Heart right ventricle (tissue), 16 donors: ENCODE measurements around the gene CEACAM20. TPM values are rescaled to one million over a fixed set of nuclear protein-coding genes. Genes with fewer than 3 reads are reported as not detected.

Experiments
- ATAC-seq, 8 donors: fragments of 200-7000 bp; cut with Tn5 transposase; one replicate each; pipeline ENCODE4 v1.9.1; 2020; ENCODE audit warnings: mild to moderate bottlenecking in 8 of 8, moderate library complexity in 8 of 8, moderate number of reproducible peaks in 1 of 8
- DNase-seq, 2 donors: peaks; one replicate each; pipeline ENCODE4 v3.0.0-alpha.2; 2020
- H3K27ac ChIP-seq, 10 donors: fragments of 200-600 bp; sonication (generic) in 2 of 10; one replicate each; pipeline versions ENCODE4 v1.5.0 to v1.8.0; 2020 to 2022; ENCODE audit warnings: mild to moderate bottlenecking in 3 of 10
- H3K27me3 ChIP-seq, 7 donors: fragments of 200-600 bp; one replicate each; pipeline ENCODE4 v1.8.0; 2021 to 2022; ENCODE audit warnings: mild to moderate bottlenecking in 2 of 7
- H3K36me3 ChIP-seq, 9 donors: fragments of 200-600 bp; sonication (generic) in 1 of 9; one replicate each; pipeline versions ENCODE4 v1.5.0 to v1.8.0; 2020 to 2022; ENCODE audit warnings: mild to moderate bottlenecking in 2 of 9
- H3K4me1 ChIP-seq, 9 donors: fragments of 200-600 bp; sonication (generic) in 1 of 9; one replicate each; pipeline versions ENCODE4 v1.5.0 to v1.8.0; 2020 to 2022; ENCODE audit warnings: mild to moderate bottlenecking in 4 of 9
- H3K4me3 ChIP-seq, 10 donors: fragments of 200-600 bp; sonication (generic) in 2 of 10; one replicate each; pipeline versions ENCODE4 v1.5.0 to v1.8.0; 2020 to 2022; ENCODE audit warnings: mild to moderate bottlenecking in 7 of 10, moderate library complexity in 2 of 10
- H3K9me3 ChIP-seq, 11 donors: fragments of 200-600 bp in 10 of 11; sonication (generic) in 2 of 11; one replicate each; pipeline versions ENCODE4 v1.5.0 to v1.8.0; 2013 to 2022; ENCODE audit warnings: mild to moderate bottlenecking in 2 of 11, control low read depth in 1 of 11, moderate library complexity in 1 of 11
- CTCF ChIP-seq, 9 donors: fragments of 200-600 bp; sonication (generic) in 2 of 9; IDR thresholded peaks; one replicate each; pipeline versions ENCODE4 v1.5.0 to v1.8.0; 2021 to 2022; ENCODE audit warnings: antibody characterized with exemption in 9 of 9, mild to moderate bottlenecking in 5 of 9, moderate library complexity in 1 of 9
- WGBS, 2 donors: extraction: QIAGEN DNeasy Blood & Tissue Kit; methylation state at CpG; one replicate each; pipeline ENCODE4 v1.1.7; 2013; ENCODE audit warnings: inconsistent platforms in 1 of 2; 5-methylcytosine and 5-hydroxymethylcytosine counted together
- intact Hi-C, 10 donors: fragments of 100-400 bp; cut with DNase I; formaldehyde crosslinking; loops; one replicate each; pipeline versions ENCODE4 v1.11.1 to v1.14.2; 2022
- polyA plus RNA-seq, 2 donors: library from polyadenylated mRNA; stranded (reverse); fragments of 200-250 nt; gene quantifications; one replicate each; pipeline ENCODE4 v1.2.3, GENCODE V29; 2013
- total RNA-seq, 10 donors: library from RNA; stranded (reverse); fragmentation: NEBNext Ultra II Directional in 3 of 10; extraction: Animal tissue kit (Norgen Biotek cat#: 25700) in 3 of 10; gene quantifications; one replicate each; pipeline versions ENCODE4 v1.2.1 to v1.2.4, GENCODE V29; 2021 to 2023
- donor health status: Arrhythmogenic right ventricular cardiomyopathy.
- donor health status: ischemic (EF 13 %, LVEDD 7.1; RV severe dilation, severe dysfunction).
- donor health status: healthy with polysubstance abuse.
- donor health status: DM: no; HTN: yes; CAD: no.
- donor health status: DM: no; HTN: no; CAD: no.
- donor health status: ischemic (EF 25% LVEDD 6.9; RV normal size, moderate dysfunction).
- donor health status: ischemic (EF 25% LVEDD 5.7; RV mildly dilated, moderate dysfunction).
- donor health status: healthy.
- donor health status: DM: yes; HTN: yes; CAD: no.
- donor health status: Ischemic cardiomyopathy.
- donor health status: ischemic (EF 35%, LVEDD 5.7; RV mildly dilated, moderate dysfunction).
- donor health status: nonischemic (EF 11% LVEDD 7.7; RV severe dilation, severe dysfunction).
- donor health status: DM: yes; HTN: yes; CAD: no.
- donor health status: PGD.
- donor health status: ischemic (EF 29% LVEDD 5.4; RV normal size, mild dysfunction).
- donor health status: nonischemic (EF 23%, LVEDD 6.1; RV moderate dilation, normal function).

CEACAM20 gene
- total and polyA plus RNA-seq, 12 donors: not detected

GRCh38 chr19:44517146-44517545, 12.3 kb downstream of the CEACAM20 start:
- ATAC-seq (no peak), DNase-seq (no peak)
- Histone ChIP-seq H3K27me3 (peaks cover 0 to 21% (median 3%) of the 10 kb centered on the region in 7 donors), H3K9me3 (peaks cover 0 to 13% (median 0%) of the 10 kb centered on the region in 11 donors), H3K4me3 (no peak overlapping the region), H3K36me3 (no peaks in the 10 kb centered on the region), H3K27ac (no peak overlapping the region), H3K4me1 (no peaks in the 10 kb centered on the region)
- 78 to 81% methylated on average over 7 of the region's 7 CpGs for WGBS, 2 donors
- no peak for TF ChIP-seq CTCF (IDR thresholded peaks at IDR 0.05)
- intact Hi-C loops: no loop called here

GRCh38 chr19:44515907-44516306, 13.6 kb downstream of the CEACAM20 start:
- H3K36me3 ChIP-seq: no peaks in the 10 kb centered on the region
- H3K4me3 ChIP-seq: no peak overlapping the region
- peaks cover 0 to 13% (median 0%) of the 10 kb centered on the region in 11 donors for H3K9me3 ChIP-seq
- H3K27ac ChIP-seq: no peak overlapping the region
- no peak for TF ChIP-seq CTCF (IDR thresholded peaks at IDR 0.05)
- DNase-seq (no peak), ATAC-seq (no peak)
- peaks cover 0 to 24% (median 3%) of the 10 kb centered on the region in 7 donors for H3K27me3 ChIP-seq
- 93 to 97% methylated on average over 1 of the region's 1 CpG for WGBS, 2 donors
- no peaks in the 10 kb centered on the region for H3K4me1 ChIP-seq
- intact Hi-C loops: no loop called here

- no peak overlapping the region for H3K27ac ChIP-seq
- no peak for TF ChIP-seq CTCF (IDR thresholded peaks at IDR 0.05)
- no peaks in the 10 kb centered on the region for H3K36me3 ChIP-seq
- no peak for ATAC-seq
- H3K9me3 ChIP-seq: peaks cover 0 to 13% (median 0%) of the 10 kb centered on the region in 11 donors
- H3K4me3 ChIP-seq: no peak overlapping the region
- WGBS, 2 donors: 83 to 87% methylated on average over 3 of the region's 3 CpGs
- H3K4me1 ChIP-seq: no peaks in the 10 kb centered on the region
- no peak for DNase-seq
- intact Hi-C loops: no loop called here
- peaks cover 0 to 24% (median 3%) of the 10 kb centered on the region in 7 donors for H3K27me3 ChIP-seq
Measured at GRCh38 chr19:44515031-44515430, 14.4 kb downstream of the CEACAM20 start.

- H3K4me1 ChIP-seq: no peaks in the 10 kb centered on the region
- peak in 6 of 9 donors; percentile 14 to 40 (median 32) for TF ChIP-seq CTCF (IDR thresholded peaks at IDR 0.05)
- no peaks in the 10 kb centered on the region for H3K36me3 ChIP-seq
- peaks cover 0 to 18% (median 0%) of the 10 kb centered on the region in 11 donors for H3K9me3 ChIP-seq
- H3K4me3 ChIP-seq: no peak overlapping the region
- intact Hi-C loops: no loop called here
- peaks cover 0 to 32% (median 11%) of the 10 kb centered on the region in 7 donors for H3K27me3 ChIP-seq
- no peak overlapping the region for H3K27ac ChIP-seq
- ATAC-seq (peak in 1 of 8 donors; percentile 35), DNase-seq (no peak)
- WGBS, 2 donors: 34 to 36% methylated on average over 12 of the region's 12 CpGs
Measured at GRCh38 chr19:44512326-44513298, 16.9 kb downstream of the CEACAM20 start.
